HG03103 (cell line): Measurements from ENCODE around the gene LHPP.
"Not testable (repeated sequence)": the region's sequence is repeated elsewhere in the genome, so short reads cannot be mapped to it uniquely, and the experiment has no call there.

Experiments used
- ATAC-seq: cut with Tn5 transposase; IDR thresholded peaks from one replicate; pipeline ENCODE4 v1.9.1; 2021; ENCODE audit warnings: low read depth; ENCODE audit not compliant: unreplicated experiment

The LHPP gene, protein sequence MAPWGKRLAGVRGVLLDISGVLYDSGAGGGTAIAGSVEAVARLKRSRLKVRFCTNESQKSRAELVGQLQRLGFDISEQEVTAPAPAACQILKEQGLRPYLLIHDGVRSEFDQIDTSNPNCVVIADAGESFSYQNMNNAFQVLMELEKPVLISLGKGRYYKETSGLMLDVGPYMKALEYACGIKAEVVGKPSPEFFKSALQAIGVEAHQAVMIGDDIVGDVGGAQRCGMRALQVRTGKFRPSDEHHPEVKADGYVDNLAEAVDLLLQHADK

DNA sequence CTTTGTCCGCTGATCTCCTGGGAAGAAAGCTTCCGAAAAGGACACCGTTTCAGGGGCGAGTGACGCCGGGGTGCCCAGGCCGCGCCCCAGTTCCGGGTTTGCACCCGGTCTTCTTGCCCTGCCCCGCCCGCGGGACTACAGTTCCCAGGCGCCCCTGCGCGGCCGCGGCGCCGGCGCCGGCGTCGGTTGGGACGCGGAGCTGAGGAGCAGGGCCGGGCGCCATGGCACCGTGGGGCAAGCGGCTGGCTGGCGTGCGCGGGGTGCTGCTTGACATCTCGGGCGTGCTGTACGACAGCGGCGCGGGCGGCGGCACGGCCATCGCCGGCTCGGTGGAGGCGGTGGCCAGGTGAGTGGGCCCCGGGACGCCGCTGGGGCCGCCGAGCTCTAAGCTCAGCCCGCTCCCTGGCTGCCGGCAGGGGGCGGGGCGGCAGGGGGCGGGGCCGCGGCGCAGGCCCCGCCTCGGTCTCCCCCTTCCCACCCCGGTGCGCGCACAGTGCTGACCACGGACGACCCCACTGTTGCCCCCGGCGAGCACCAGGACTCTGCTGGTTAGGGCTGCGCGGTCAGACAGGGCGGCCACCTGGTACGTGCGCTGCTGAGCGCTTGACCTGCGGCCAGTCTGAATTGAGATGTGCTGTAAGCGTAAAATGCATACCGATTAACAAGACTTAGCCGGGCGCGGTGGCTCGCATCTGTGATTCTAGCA, at the start of gene LHPP:
Gene LHPP, plus strand, starts transcription at position 182 of the 706 bp plus-strand sequence. Its CDS starts 40 bp downstream, at position 222.
- peak; percentile 88 for ATAC-seq

DNA sequence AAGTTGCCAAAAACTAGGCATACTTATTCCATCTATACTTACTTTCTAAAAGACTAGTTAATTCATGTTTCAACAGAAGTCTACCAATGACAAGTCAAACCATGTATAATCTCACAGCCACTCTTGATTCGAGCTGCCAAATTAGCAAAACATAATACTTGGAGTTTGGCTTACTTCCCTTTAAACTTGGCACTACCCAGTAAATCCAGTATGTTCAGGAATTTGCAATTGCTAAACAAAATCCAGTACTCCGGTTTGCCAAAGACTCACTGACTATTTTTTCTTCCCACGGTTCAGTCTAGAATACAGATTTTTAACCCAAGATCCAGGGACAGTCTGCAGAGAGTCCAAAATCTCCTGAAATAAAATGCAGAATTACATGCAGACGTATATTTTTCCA, 47.5 kb upstream of the LHPP start:
- ATAC-seq, result no peak

DNA sequence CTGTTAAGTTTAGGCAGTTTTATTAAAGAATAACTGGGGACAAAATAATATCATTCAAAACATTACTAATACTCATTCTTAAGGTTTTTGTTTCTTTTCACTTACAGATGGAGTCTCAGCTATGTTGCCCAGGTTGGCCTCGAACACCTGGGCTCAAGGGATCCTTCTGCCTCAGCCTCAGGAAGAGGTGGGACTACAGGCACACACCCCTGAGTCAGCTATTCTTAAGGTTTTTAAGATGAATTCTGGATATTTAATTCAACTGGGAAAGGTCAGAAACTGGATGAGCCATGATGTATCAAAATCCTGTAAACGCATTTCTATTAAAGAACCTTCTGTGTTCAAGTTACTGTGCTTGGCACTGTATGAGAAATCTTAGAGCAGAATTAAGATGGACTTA, 46.4 kb upstream of the LHPP start:
- ATAC-seq, result no peak

DNA sequence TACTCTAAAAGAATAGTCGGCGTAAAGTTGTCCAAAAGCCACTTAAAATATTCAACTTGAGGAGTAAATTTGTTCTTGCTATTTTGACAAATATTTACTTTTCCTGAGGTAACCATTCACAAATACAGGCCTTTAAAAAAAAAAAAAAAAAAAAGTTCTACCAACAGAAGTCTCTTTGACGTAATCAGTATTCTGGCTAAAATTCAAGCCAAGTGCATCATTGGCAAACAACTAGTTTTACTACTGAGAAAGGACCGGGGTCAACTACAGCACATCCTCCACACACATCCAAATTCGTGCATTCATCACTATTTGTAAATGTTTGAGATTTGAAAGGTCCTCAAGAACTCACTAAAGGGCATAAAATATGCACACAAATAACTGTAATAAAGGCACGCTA, 44.9 kb upstream of the LHPP start:
- no peak for ATAC-seq

DNA sequence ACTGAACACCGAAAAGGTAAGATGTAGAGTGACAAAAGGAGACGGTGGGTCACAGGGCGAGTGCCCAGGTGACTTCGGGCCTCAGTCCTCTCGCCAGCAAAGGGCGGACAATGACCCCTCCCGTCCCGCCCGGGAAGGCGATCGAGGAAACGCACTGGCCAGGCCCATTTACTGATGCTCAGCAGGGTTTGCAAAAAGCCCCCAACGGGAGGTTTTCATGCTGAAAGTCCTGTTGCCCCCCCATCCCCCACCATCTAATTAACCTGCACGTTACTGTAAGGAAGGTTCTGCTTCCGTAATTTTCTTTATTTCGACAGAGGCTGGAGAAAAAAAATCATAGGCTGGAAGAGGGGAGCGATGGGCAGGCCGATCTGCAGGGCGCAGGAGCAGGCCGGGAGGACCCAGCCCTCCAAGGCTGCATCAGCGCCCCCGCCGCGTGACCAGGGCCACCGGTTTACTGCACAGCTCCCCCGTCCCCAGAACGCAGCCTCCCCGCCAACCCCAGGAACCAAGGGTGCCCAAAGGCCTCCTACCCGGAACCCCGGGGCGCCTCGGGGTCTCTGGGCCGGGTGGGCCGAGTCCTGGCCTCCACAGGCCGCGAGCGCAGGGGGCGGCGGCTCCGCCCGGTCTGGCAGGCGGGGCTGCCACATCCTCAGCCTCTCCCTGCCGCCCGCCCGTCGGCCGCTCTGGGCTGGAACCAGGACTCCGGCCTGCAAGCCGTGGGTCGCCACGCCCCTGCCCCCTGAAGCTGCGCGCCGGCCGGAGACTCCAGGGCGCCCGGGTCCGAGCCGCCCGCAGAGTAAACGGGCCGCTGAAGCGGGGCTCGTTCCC, 43.5 kb upstream of the LHPP start:
- peak; percentile 34 for ATAC-seq

DNA sequence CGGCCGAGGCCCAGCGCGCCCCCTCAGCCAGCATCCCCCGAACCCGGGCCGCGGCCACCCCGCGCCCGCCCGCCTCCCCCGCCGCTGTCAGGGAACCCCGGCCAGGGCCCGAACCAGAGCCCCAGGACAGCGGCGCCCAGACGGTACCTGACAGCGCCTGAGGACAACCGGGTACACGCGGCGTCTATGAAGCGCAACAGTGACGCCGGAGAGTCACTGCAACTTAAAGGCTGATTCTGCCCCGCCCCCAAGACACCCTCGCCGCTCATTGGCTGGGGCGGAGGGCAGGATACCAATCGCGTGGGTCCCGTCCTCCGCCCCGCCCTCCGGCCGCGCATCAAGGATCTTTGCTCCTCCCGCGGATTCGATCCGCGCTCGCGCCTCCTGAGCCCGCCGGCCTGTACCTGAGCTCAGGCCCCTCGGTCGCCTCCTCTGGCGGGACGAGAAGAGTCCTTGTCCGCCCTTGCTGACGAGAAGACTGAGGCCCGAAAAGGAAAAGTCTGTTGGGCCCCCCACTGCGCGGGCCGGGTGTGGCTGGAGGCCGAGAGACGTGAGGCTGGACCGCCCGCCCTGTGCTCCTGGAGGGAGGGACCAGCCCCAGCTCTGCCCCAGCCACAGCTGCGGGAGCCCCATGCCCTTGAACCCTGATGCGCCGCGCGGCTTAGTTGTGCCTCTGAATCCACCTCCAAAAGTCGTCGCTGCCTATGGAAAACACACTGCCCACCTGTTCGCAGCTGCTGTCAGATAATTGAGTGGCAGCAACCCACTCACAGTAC, 42.7 kb upstream of the LHPP start, which contains the start of gene OAT:
Gene OAT, minus strand, starts transcription at position 198 of the 776 bp plus-strand sequence. CDS start 6,752 bp downstream, outside the sequence.
- ATAC-seq, result peak; percentile 96

DNA sequence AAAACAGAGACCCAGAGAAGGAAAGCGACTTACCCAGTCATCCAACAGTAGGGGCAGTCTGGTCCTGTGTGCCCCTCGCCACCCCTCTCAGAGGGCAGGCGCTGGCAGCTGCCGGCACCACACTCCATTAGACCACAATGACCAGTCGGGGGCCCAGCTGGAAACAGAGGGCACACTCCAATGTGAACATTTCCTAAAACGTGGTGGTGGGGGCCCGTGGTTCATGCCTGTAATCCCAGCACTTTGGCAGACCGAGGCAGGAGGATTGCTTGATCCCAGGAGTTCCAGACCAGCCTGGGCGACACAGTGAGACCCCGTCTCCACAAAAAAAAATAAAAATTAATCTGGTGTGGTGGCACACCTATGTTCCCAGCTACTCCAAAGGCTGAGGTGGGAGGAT, 42.0 kb upstream of the LHPP start:
- ATAC-seq, result no peak

DNA sequence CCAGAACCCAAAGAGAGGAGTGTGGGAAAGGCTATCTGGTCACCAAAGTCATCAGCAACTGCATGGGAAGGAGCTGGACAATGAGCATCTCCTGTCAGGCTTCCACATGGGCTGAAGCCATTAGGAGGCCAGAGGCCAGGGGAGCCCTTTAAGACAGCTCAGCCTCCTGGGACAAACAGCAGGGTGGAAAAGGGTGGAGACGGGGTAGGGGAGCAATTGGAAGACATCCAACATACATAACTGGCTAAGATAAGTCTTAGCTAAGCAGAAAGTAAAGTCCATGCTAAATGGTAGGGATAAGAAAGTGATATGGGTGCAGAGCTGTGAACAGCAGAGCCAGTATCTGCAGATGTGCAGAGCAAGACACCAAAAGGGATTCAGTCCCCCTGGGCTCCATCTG, 41.4 kb upstream of the LHPP start:
- ATAC-seq, result no peak

DNA sequence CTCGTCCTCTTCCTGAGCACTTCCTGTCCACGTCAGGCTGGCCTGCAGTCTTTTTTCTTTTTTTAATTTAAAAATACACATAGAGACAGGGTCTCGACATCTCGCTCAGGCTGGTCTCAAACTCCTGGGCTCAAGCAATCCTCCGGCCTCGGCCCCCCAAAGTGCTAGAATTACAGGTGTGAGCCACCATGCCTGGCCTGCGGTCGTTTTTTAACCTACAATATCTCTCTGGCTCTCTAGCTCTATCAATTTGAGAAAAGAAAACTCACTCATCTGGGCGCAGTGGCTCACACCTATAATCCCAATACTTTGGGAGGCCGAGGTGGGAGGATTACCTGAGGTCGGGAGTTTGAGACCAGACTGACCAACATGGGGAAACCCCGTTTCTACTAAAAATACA, 38.9 kb upstream of the LHPP start:
- no peak for ATAC-seq

DNA sequence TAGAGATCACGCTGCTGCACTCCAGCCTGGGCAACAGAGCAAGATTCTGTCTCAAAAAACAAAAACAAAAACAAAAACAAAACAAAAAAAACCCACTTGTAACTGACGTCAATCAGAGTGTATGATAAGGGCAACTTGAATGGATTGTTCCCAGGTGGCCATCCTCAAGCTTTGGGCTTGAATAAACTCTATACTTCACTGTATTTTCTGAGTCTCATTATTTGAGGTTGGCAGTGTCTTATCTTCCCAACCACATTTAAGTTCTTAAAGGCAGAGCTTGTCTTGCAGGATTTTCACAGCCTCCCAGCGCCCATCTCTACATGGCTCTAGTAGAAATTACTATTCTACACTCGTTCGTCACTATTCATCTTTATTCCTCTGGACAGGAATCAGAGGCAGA, 37.8 kb upstream of the LHPP start:
- no peak for ATAC-seq

DNA sequence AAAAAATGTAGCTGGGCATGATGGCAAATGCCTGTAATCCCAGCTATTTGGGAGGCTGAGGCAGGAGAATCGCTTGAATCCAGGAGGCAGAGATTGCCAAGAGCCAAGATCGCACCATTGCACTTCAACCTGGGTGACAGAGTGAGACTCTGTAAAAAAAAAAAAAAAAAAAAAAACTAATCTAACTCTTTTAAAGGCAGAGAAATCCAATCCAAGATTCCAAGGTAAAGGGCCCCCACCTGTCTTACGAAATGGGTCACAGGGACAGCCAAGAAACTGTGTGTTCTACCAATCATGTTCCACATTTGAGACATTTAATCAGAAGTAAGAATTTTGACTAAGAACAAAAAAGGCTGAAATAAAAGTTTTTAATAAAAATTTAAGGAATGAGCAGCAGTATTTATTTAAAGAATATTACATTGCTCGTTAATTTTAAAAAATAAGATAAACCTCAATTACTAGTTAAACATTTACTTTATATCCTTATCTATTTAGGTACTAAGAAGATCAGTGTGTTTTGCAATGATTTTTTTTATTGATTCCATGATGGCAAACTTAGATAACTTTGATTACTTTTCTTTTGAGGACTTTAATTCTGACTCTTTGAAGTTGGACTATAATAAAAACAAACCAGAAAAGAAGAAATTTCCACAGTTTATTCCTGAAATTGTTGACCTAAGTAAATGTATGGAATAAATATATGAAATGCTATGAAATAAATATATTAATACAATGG, 36.2 kb upstream of the LHPP start:
- ATAC-seq, result no peak

DNA sequence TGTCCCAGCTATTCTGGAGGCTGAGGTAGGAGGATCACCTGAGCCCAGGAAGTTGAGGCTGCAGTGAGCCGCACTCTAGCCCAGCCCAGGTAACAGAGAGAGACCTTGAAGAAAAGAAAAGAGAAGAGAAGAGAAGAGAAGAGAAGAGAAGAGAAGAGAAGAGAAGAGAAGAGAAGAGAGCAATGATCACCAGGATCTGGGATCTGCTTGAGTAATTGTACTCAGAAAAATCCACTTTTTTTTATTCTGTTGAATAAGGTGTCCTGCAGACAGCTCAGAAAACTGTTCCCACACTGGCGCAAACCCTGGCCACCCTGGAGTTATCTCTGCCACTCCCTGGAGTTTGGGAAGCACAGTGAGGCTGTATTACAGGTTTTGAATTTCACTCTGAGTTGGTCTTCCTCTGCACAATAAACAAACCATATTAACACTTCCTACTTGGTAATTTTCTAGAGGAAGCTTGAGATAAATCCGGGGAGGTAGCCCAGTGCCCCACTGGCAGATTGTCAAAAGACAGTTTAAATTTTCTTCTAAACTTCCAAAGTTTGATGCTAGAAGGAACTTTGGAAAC, 33.3 kb upstream of the LHPP start:
- no peak for ATAC-seq

DNA sequence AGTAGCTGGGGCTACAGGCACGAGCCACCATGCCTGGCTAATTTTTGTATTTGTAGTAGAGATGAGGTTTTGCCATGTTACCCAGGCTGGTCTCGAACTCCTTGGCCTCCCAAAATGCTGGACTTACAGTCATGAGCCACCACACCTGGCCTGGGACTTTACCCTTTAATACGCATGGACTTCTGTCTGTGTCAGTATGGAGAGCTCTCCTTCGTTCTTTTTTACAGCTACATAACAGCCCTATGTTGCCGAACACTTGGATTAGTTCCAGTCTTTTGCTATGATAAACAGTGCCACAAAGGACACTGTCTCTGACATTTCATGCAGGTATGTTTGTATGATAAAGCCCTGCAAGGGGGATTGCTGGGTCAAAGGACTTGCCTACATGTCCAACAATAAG, 32.0 kb upstream of the LHPP start:
- ATAC-seq, result no peak

DNA sequence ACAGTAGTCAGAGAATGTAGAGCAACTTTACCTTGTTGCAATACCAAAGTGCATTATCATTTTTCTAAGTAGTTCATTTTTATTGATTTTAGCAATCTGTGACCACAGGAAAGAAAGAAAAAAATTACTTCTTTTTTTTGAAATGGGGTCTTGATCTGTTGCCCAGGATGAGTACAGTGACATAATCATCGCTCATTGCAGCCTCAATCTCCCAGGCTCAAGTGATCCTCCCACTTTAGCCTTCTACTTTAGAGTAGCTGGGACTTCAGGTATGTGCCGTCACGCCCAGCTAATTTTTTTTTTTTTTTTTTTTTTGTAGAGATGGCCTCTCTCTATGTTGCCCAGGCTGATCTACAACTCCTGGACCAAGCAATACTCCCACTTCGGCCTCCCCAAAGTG, 31.5 kb upstream of the LHPP start:
- no peak for ATAC-seq

DNA sequence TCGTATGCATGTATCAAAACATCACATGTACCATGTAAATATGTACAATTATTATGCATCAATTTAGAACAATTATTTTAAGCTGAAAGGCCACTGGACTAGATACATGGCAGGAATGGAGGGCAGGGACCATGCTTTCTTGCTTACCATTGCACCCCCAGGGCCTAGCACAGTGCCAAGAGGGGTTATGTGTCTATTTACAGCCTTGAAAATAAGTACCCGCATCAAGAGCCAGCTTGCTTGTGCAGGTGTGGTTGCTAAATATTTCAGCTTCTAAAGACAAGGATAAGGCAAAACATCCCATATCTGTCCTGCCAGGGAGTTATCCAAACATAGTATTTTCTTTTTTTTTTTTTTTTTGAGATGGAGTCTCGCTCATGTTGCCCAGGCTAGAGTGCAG, 28.2 kb upstream of the LHPP start:
- no peak for ATAC-seq

DNA sequence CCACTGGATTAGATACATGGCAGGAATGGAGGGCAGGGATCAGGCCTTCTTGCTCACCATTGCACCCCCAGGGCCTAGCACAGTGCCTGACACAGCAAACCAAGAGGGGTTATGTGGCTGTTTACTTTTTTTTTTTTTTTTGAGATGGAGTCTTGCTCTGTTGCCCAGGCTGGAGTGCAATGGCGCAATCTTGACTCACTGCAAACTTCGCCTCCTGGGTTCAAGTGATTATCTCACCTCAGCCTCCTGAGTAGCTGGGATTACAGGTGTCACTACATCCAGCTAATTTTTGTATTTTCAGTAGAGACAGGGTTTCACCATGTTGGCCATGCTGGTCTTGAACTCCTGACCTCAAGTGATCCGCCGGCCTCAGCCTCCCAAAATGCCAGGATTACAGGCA, 25.9 kb upstream of the LHPP start:
- not testable (repeated sequence) for ATAC-seq

DNA sequence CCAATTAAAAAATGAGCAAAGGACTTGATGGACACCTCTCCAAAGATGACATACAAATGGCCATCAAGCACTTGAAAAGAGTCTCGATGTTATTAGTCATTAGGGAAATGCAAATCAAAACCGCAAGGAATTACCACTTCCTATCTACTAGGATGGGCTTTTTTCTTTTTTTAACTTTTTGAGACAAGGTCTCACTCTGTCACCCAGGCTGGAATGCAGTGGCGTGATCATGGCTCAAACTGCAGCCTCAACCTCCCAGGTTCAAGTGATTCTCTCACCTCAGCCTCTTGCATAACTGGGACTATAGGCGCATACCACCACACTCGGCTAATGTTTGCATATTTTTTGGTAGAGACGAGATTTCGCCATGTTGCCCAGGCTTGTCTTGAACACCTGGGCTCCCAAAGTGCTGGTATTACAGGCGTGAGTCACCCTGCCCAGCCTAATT, 25.4 kb upstream of the LHPP start:
- ATAC-seq, result peak; percentile 65

DNA sequence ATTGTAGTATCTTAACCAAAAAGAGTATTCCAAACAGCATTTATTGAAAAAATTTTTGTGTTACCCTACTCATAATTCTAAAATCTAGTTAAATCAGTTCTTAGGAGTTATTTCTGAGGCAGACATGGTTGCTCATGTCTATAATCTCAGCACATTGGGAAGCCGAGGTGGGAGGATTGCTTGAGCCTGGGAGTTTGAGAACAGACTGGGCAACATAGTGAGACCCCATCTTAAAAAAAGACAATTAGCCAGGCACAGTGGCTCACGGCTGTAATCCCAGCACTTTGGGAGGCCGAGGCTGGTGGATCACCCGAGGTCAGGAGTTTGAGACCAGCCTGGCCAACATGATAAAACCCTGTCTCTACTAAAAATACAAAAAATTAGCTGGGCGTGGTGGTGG, 19.9 kb upstream of the LHPP start:
- ATAC-seq, result not testable (repeated sequence)
